Measurements from ENCODE around the gene ABCC10.
"Not testable (repeated sequence)": the region's sequence is repeated elsewhere in the genome, so short reads cannot be mapped to it uniquely, and the experiment has no call there.

ABCC10 gene

DNA sequence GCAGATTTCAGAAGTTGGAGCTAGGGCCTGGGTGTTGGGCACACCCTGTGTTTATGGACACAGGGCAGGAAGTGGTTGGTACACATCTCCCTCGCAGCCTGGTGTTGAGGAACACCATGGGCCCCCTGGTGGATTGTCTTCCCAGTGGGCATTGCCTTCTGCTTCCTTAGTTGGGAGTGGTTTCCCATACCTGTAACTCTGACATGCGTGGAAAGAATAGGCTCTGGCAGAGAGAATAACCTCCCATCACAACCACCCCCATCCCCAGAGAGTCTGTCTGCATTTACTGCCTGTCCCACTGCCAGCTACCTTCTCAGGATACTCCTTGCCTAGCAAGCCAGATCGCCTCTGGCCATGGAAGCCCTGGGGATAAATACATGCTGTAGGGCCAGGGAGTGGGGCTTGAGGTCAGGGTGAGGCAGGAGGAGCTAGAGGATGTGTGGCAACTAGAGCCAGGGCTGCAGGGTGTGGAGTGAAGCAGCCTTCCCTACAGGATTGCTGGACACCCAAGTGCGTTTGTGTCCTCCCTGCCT, 68.1 kb downstream of the ABCC10 start:
- DNase-seq (ENCODE audit: low spot score) (no peak), FAIRE-seq (no peak)

GRCh38 chr6:43496370-43497128, 69.2 kb downstream of the ABCC10 start:
- DNase-seq (ENCODE audit: low spot score): no peak
- no peak for FAIRE-seq

DNA sequence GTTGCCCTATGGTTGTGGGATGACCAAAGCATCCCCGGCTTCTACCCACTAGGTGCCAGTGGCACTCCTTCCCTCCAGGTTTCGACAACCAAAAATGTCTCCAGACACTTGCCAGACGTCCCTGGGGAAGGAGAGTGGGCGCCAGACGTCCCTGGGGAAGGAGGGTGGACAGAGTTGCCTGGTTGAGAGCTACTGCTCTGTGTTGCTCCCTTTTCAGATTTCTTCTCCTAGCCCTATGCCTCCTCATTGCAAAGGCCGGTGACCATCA, 69.7 kb downstream of the ABCC10 start:
- DNase-seq (ENCODE audit: low spot score): no peak
- no peak for FAIRE-seq

DNA sequence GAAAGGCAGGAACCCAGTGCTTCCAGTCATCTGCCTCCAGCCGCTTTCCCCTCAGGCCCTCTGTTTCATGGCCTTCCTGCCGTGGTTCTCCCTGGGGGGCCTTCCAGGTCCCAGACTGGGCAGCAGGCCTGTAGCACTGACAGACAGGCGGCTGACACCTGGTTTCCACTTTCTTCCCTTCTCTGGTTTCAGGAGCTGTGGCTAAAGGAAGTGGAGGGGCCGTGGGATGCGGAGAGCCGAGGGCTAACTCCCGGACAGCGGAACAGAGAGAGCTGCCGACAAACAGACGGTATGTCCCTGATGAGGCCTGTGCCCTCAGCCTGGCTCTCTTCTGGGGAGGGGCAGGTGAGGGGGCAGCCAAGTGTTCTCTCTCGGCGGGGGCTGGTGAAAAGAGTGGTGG, 70.3 kb downstream of the ABCC10 start:
- no peak for FAIRE-seq

DNA sequence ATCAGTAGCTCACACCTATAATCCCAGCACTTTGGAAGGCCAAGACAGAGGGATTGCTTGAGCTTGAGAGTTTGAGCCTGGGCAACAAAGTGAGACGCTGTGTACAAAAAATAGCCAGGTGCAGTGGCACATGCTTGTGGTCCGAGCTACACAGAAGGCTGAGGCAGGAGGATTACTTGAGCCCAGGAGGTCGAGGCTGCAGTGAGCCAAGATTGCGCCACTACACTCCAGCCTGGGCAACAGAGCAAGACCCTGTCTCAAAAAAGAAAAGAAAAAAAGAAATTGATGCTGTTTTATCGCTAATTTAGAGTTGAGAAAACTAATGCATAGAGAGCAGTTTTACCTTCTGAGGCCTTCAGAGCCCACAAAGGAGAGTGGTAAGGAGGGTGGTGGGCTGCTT, 71.0 kb downstream of the ABCC10 start:
- not testable (repeated sequence) for DNase-seq (ENCODE audit: low spot score); FAIRE-seq

More for the DNA sequence above, 70.3 kb downstream of the ABCC10 start:
- DNase-seq (ENCODE audit: low spot score): no peak

- DNase-seq (ENCODE audit: low spot score) (no peak), FAIRE-seq (no peak)
These were observed 71.9 kb downstream of the ABCC10 start for GRCh38 chr6:43499028-43499815.

Data from RCC 7860 (cell line).